Hepatocyte (in vitro differentiated cells): Measurements from ENCODE around the gene NFKBIZ.

Experiments used
- CTCF ChIP-seq: fragments of 200-600 bp; sonication (generic); IDR thresholded peaks from 2 replicates; pipeline ENCODE4 v1.5.1; 2016; ENCODE audit warnings: antibody characterized with exemption, mild to moderate bottlenecking; ENCODE audit not compliant: poor library complexity
- EZH2 ChIP-seq: fragments of 200-600 bp; sonication (generic); IDR thresholded peaks from 2 replicates; pipeline ENCODE4 v1.6.1; 2016; ENCODE audit warnings: antibody characterized with exemption, mild to moderate bottlenecking, borderline replicate concordance
- EZH2phosphoT487 ChIP-seq: fragments of 200-600 bp; sonication (generic); IDR thresholded peaks from one replicate; pipeline ENCODE4 v1.6.1; 2018; ENCODE audit warnings: antibody characterized with exemption, mild to moderate bottlenecking, low read depth, moderate library complexity; ENCODE audit not compliant: unreplicated experiment, severe bottlenecking

- no peak for TF ChIP-seq CTCF
- no peak for TF ChIP-seq EZH2phosphoT487
- TF ChIP-seq EZH2, result no peak
These were observed 48.7 kb downstream of the NFKBIZ start for GRCh38 chr3:101898039-101898438.
